GM12878 (cell line): Measurements from ENCODE around the gene CEP19. TPM values are rescaled to one million over a fixed set of nuclear protein-coding genes. Genes with fewer than 3 reads are reported as not detected.

Source experiments
- ATAC-seq: fragments of 200-7000 bp; cut with Tn5 transposase; 3 replicates; pipeline ENCODE4 v1.9.1; 2020; ENCODE audit warnings: mild to moderate bottlenecking, moderate library complexity
- BruUV-seq: library from RNA; stranded (reverse); fragments of 400-500 nt; replicated peaks from 2 replicates; lab custom pipeline; 2021; lab: Mats Ljungman, UMichigan
- CTCF ChIA-PET: fragments of 300-600 bp; sonication (Branson Sonifier 250); formaldehyde crosslinking; extraction: SDS; loops from one replicate; lab custom pipeline; 2021; ENCODE audit warnings: inconsistent platforms; lab: Yijun Ruan, JAX
- POLR2A ChIA-PET: fragments of 350-600 bp; formaldehyde crosslinking; extraction: SDS; loops from one replicate; lab custom pipeline; 2021; ENCODE audit warnings: inconsistent platforms; lab: Charles Lee
- RAD21 ChIA-PET: fragments of 300-600 bp; sonication (Branson Sonifier 250); formaldehyde crosslinking; loops from one replicate; lab custom pipeline; 2023; ENCODE audit warnings: antibody characterized with exemption; ENCODE audit not compliant: unreplicated experiment; lab: Charles Lee
- SMC1A ChIA-PET: fragments of 300-600 bp; sonication (Branson Sonifier 250); formaldehyde crosslinking; loops from one replicate; lab custom pipeline; 2023; ENCODE audit not compliant: unreplicated experiment, uncharacterized antibody; lab: Charles Lee
- DNase-seq: peaks from one replicate; pipeline ENCODE4 v3.0.0-alpha.2; 2011; ENCODE audit warnings: low read depth, low spot score
- FAIRE-seq: peaks from 3 replicates; lab custom pipeline; 2011; peaks lifted over from hg19 to GRCh38; lab: Jason Lieb, UNC
- H2AFZ ChIP-seq: 2 replicates; pipeline ENCODE4 v1.6.0; 2011; ENCODE audit warnings: low read depth, low read length, control low read depth; ENCODE audit not compliant: control insufficient read depth
- H3K27ac ChIP-seq: 2 replicates; pipeline ENCODE4 v1.5.1; 2011; ENCODE audit warnings: control low read depth; ENCODE audit not compliant: control insufficient read depth, insufficient read depth
- H3K27me3 ChIP-seq, 2 experiments: replicated peaks in 1 of 2; 2 replicates each; pipeline versions ENCODE4 v1.6.0 to v1.6.1; 2011; ENCODE audit warnings: low read length in 1 of 2; ENCODE audit not compliant: control insufficient read depth in 2 of 2, insufficient read depth in 2 of 2
- H3K36me3 ChIP-seq, 2 experiments: 2 replicates each; pipeline ENCODE4 v1.5.1; 2011; ENCODE audit warnings: low read length in 1 of 2; ENCODE audit not compliant: control insufficient read depth in 2 of 2, insufficient read depth in 2 of 2
- H3K4me1 ChIP-seq: 2 replicates; pipeline ENCODE4 v1.6.1; 2011; ENCODE audit warnings: mild to moderate bottlenecking, low read length, moderate library complexity, mixed read lengths; ENCODE audit not compliant: control insufficient read depth, insufficient read depth
- H3K4me2 ChIP-seq: 2 replicates; pipeline ENCODE4 v1.6.0; 2011; ENCODE audit warnings: control low read depth; ENCODE audit not compliant: control insufficient read depth, insufficient read depth
- H3K4me3 ChIP-seq: fragments of 200-600 bp; sonication (generic); 2 replicates; pipeline ENCODE4 v1.5.1; 2016
- H3K79me2 ChIP-seq: 2 replicates; pipeline ENCODE4 v1.6.0; 2011; ENCODE audit warnings: low read length; ENCODE audit not compliant: control insufficient read depth, insufficient read depth
- H3K9ac ChIP-seq: 2 replicates; pipeline ENCODE4 v1.8.0; 2011; ENCODE audit warnings: low read length, control low read depth, mixed read lengths; ENCODE audit not compliant: control insufficient read depth, insufficient read depth
- H3K9me3 ChIP-seq: replicated peaks from 3 replicates; pipeline ENCODE4 v1.5.1; 2011; ENCODE audit warnings: mild to moderate bottlenecking, low read length; ENCODE audit not compliant: control insufficient read depth, insufficient read depth
- H4K20me1 ChIP-seq: 2 replicates; pipeline ENCODE4 v1.6.0; 2011; ENCODE audit not compliant: control insufficient read depth, insufficient read depth
- ASH2L ChIP-seq: fragments of 300-600, 200-600 bp; sonication (generic); IDR thresholded peaks from 2 replicates; pipeline ENCODE4 v1.6.1; 2017; ENCODE audit warnings: low read depth, mild to moderate bottlenecking, borderline replicate concordance
- CBX5 ChIP-seq: sonication (generic); IDR thresholded peaks from 2 replicates; pipeline ENCODE4 v1.6.1; 2016; ENCODE audit warnings: low read depth, moderate library complexity, mild to moderate bottlenecking, inconsistent platforms
- EED ChIP-seq: sonication (generic); IDR thresholded peaks from 2 replicates; pipeline ENCODE4 v1.6.1; 2016; ENCODE audit warnings: antibody characterized with exemption, low read depth
- HCFC1 ChIP-seq: fragments of 150-350 bp; IDR thresholded peaks from 2 replicates; pipeline ENCODE4 v1.6.1; 2014; ENCODE audit warnings: low read length
- IRF4 ChIP-seq: IDR thresholded peaks from 2 replicates; pipeline ENCODE4 v1.6.1; 2011; ENCODE audit warnings: low read depth, low read length
- JUND ChIP-seq: IDR thresholded peaks from 2 replicates; pipeline ENCODE4 v1.6.1; 2012; ENCODE audit warnings: low read depth, mild to moderate bottlenecking, low read length, improper control_type of control experiment, moderate library complexity
- MTA2 ChIP-seq: fragments of 450-650 bp; IDR thresholded peaks from 2 replicates; pipeline ENCODE4 v1.6.1; 2016; ENCODE audit warnings: low read depth, mild to moderate bottlenecking, moderate library complexity
- MXI1 ChIP-seq: fragments of 150-350 bp; IDR thresholded peaks from 2 replicates; pipeline ENCODE4 v1.6.1; 2011; ENCODE audit warnings: low read depth, mild to moderate bottlenecking, inconsistent platforms, low read length, improper control_type of control experiment
- PAX8 ChIP-seq: fragments of 450-650 bp; IDR thresholded peaks from 2 replicates; pipeline ENCODE4 v1.6.1; 2017; ENCODE audit warnings: mild to moderate bottlenecking, moderate library complexity
- RB1 ChIP-seq: fragments of 450-650 bp; formaldehyde crosslinking; IDR thresholded peaks from 2 replicates; pipeline ENCODE4 v1.6.1; 2017; ENCODE audit warnings: mild to moderate bottlenecking, borderline replicate concordance
- TCF3 ChIP-seq: IDR thresholded peaks from 2 replicates; pipeline ENCODE4 v1.6.1; 2012; ENCODE audit warnings: low read depth, mild to moderate bottlenecking, low read length, borderline replicate concordance; ENCODE audit not compliant: insufficient read depth
- YY1 ChIP-seq: IDR thresholded peaks from 2 replicates; pipeline ENCODE4 v1.6.1; 2011; ENCODE audit warnings: low read depth, mild to moderate bottlenecking, low read length
- ZNF217 ChIP-seq: fragments of 450-650 bp; IDR thresholded peaks from 2 replicates; pipeline ENCODE4 v1.6.1; 2017; ENCODE audit warnings: antibody characterized with exemption, mild to moderate bottlenecking
- WGBS: methylation state at CpG from one replicate; pipeline ENCODE4 v1.1.6; 2016; ENCODE audit warnings: low lambda C conversion rate; ENCODE audit not compliant: insufficient replicate concordance, insufficient coverage; ENCODE audit errors: missing lambda C conversion rate; 5-methylcytosine and 5-hydroxymethylcytosine counted together
- in situ Hi-C: fragments of 300-500 bp; cut with MboI; formaldehyde crosslinking; loops from 9 replicates; pipeline ENCODE4 v1.14.3; 2018; ENCODE audit warnings: mixed read lengths
- intact Hi-C: fragments of 100-400 bp; cut with micrococcal nuclease; formaldehyde crosslinking; loops from one replicate; pipeline ENCODE4 v1.14.2; 2022; ENCODE audit not compliant: unreplicated experiment
- polyA plus RNA-seq, 11 experiments: library from polyadenylated mRNA; depleted of rRNA in 4 of 11; unstranded in 6 of 11; stranded (reverse) in 5 of 11; fragments of >200 nt; fragmentation: Nextera tagmentation in 4 of 11; fragmentation: Illumina TruSeq in 1 of 11; extraction: Ambion mirVana in 4 of 11; extraction: Trizol in 1 of 11; gene quantifications; 1 replicate in 1 of 11; 2 replicates in 10 of 11; pipeline versions ENCODE4 v1.2.1 to v1.2.3, GENCODE V29; 2011 to 2016; ENCODE audit warnings: inconsistent platforms in 2 of 11, missing spikeins in 2 of 11, low read depth in 1 of 11
- total RNA-seq, 4 experiments: library from RNA; depleted of rRNA in 3 of 4; stranded (reverse); fragments of >200 nt in 3 of 4; fragmentation: Illumina TruSeq in 1 of 4; extraction: Trizol in 1 of 4; gene quantifications; 2 replicates each; pipeline versions ENCODE4 v1.2.1 to v1.2.3, GENCODE V29; 2013 to 2021
- TF ChIP-seq, protein P1 (sequence below): fragments of 450-650 bp; IDR thresholded peaks from 2 replicates; pipeline ENCODE4 v1.6.1; 2018; ENCODE audit warnings: mild to moderate bottlenecking, low read depth, moderate library complexity; ENCODE audit not compliant: partially characterized antibody
- TF ChIP-seq, protein P2 (sequence below): IDR thresholded peaks from 2 replicates; pipeline ENCODE4 v1.6.1; 2012; ENCODE audit warnings: low read depth, low read length, improper control_type of control experiment
- TF ChIP-seq, protein P3 (sequence below): fragments of 450-650 bp; IDR thresholded peaks from 2 replicates; pipeline ENCODE4 v1.6.1; 2014; ENCODE audit warnings: mild to moderate bottlenecking
- TF ChIP-seq, protein P4 (sequence below): IDR thresholded peaks from 2 replicates; pipeline ENCODE4 v1.6.1; 2012; ENCODE audit warnings: low read depth, low read length, improper control_type of control experiment

The CEP19 gene
- total and polyA plus RNA-seq, 10 of the 15 experiments (the other 5 are each of a cell fraction or from before 2014, with no cell fraction given): 1.9 to 5.9 (median 2.7) TPM

DNA sequence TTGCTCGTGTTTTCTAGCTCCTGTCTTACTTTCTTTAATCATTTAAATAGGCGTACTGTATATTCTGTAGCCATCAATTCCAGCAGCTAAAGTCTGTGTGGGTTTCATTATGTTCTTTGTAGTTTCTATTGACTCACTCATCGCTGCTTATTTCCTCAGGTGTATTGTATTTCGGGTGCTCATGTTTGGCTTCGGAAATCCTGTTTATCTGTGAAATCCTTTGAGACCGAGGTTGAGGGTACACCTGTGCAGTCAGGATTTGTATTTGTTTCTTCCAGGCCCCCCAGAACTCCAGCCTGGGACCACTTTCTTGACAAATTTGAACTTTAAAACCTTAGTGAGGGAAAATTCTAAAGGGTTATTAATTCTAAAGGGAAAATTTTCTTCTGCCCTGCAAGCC lies 25.6 kb upstream of the CEP19 start:
- no peak overlapping the region for H3K9ac ChIP-seq
- intact Hi-C loops (no loop called here), in situ Hi-C loops (no loop called here)
- no peak for FAIRE-seq
- CTCF ChIA-PET: no interaction called here
- H3K36me3 ChIP-seq: no peaks in the 10 kb centered on the region; a peak in 1 of 4 replicates
- no peak for DNase-seq
- ATAC-seq: no peak
- POLR2A ChIA-PET: no interaction called here
- peaks cover 30% of the 10 kb centered on the region for H3K79me2 ChIP-seq
- SMC1A ChIA-PET: interaction anchor here (0.6 kb wide), 1 partner anchor 20 kb away, joined by 3 read pairs; no protein-coding TSS in a partner anchor
- TF ChIP-seq MXI1 (no peak), EED (no peak), HCFC1 (no peak), TCF3 (no peak), ASH2L (no peak), JUND (no peak), ZNF217 (no peak), IRF4 (no peak), PAX8 (no peak), MTA2 (no peak), CBX5 (no peak), YY1 (no peak), RB1 (no peak)
- TF ChIP-seq, protein P1, sequence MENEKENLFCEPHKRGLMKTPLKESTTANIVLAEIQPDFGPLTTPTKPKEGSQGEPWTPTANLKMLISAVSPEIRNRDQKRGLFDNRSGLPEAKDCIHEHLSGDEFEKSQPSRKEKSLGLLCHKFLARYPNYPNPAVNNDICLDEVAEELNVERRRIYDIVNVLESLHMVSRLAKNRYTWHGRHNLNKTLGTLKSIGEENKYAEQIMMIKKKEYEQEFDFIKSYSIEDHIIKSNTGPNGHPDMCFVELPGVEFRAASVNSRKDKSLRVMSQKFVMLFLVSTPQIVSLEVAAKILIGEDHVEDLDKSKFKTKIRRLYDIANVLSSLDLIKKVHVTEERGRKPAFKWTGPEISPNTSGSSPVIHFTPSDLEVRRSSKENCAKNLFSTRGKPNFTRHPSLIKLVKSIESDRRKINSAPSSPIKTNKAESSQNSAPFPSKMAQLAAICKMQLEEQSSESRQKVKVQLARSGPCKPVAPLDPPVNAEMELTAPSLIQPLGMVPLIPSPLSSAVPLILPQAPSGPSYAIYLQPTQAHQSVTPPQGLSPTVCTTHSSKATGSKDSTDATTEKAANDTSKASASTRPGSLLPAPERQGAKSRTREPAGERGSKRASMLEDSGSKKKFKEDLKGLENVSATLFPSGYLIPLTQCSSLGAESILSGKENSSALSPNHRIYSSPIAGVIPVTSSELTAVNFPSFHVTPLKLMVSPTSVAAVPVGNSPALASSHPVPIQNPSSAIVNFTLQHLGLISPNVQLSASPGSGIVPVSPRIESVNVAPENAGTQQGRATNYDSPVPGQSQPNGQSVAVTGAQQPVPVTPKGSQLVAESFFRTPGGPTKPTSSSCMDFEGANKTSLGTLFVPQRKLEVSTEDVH: no peak
- TF ChIP-seq, protein P2, sequence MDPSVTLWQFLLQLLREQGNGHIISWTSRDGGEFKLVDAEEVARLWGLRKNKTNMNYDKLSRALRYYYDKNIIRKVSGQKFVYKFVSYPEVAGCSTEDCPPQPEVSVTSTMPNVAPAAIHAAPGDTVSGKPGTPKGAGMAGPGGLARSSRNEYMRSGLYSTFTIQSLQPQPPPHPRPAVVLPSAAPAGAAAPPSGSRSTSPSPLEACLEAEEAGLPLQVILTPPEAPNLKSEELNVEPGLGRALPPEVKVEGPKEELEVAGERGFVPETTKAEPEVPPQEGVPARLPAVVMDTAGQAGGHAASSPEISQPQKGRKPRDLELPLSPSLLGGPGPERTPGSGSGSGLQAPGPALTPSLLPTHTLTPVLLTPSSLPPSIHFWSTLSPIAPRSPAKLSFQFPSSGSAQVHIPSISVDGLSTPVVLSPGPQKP: no peak
- TF ChIP-seq, protein P3, sequence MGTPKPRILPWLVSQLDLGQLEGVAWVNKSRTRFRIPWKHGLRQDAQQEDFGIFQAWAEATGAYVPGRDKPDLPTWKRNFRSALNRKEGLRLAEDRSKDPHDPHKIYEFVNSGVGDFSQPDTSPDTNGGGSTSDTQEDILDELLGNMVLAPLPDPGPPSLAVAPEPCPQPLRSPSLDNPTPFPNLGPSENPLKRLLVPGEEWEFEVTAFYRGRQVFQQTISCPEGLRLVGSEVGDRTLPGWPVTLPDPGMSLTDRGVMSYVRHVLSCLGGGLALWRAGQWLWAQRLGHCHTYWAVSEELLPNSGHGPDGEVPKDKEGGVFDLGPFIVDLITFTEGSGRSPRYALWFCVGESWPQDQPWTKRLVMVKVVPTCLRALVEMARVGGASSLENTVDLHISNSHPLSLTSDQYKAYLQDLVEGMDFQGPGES: no peak
- TF ChIP-seq, protein P4, sequence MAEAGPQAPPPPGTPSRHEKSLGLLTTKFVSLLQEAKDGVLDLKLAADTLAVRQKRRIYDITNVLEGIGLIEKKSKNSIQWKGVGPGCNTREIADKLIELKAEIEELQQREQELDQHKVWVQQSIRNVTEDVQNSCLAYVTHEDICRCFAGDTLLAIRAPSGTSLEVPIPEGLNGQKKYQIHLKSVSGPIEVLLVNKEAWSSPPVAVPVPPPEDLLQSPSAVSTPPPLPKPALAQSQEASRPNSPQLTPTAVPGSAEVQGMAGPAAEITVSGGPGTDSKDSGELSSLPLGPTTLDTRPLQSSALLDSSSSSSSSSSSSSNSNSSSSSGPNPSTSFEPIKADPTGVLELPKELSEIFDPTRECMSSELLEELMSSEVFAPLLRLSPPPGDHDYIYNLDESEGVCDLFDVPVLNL: no peak
- no TSS peak for BruUV-seq
- no peak overlapping the region for H3K4me3 ChIP-seq
- 53% methylated on average over 6 of the region's 6 CpGs for WGBS
- no peaks in the 10 kb centered on the region for H3K4me1 ChIP-seq
- no peak overlapping the region for H3K4me2 ChIP-seq
- no peaks in the 10 kb centered on the region for H3K9me3 ChIP-seq
- no peak overlapping the region for H3K27ac ChIP-seq
- H4K20me1 ChIP-seq: no peaks in the 10 kb centered on the region
- H2AFZ ChIP-seq: no peak overlapping the region
- RAD21 ChIA-PET: no interaction called here
- no peaks in the 10 kb centered on the region for H3K27me3 ChIP-seq
